Omental fat pad (tissue), 4 donors: Measurements from ENCODE around the gene CYFIP1. TPM values are rescaled to one million over a fixed set of nuclear protein-coding genes. Genes with fewer than 3 reads are reported as not detected.

Experiments used
- ATAC-seq: fragments of 150-250 bp; one replicate; pipeline ENCODE4 v1.9.1; 2016; ENCODE audit warnings: mild to moderate bottlenecking, moderate library complexity; ENCODE audit not compliant: low FRiP score
- DNase-seq: peaks from one replicate; pipeline ENCODE4 v3.0.0-alpha.2; 2019; ENCODE audit warnings: low spot score
- total RNA-seq, 4 donors: library from RNA; depleted of rRNA; stranded (reverse); fragments of >200 nt; gene quantifications; one replicate each; pipeline ENCODE4 v1.1.0, GENCODE V29; 2016
- TF ChIP-seq, protein P1 (sequence below), 3 donors: fragments of 450-650 bp; IDR thresholded peaks; one replicate each; pipeline ENCODE4 v1.5.1; 2016 to 2017; ENCODE audit warnings: antibody characterized with exemption in 3 of 3, mild to moderate bottlenecking in 3 of 3, moderate library complexity in 2 of 3

Gene CYFIP1
- total RNA-seq, 4 donors from 2014 or later = 86.4 to 129 (median 97.5) TPM

DNA sequence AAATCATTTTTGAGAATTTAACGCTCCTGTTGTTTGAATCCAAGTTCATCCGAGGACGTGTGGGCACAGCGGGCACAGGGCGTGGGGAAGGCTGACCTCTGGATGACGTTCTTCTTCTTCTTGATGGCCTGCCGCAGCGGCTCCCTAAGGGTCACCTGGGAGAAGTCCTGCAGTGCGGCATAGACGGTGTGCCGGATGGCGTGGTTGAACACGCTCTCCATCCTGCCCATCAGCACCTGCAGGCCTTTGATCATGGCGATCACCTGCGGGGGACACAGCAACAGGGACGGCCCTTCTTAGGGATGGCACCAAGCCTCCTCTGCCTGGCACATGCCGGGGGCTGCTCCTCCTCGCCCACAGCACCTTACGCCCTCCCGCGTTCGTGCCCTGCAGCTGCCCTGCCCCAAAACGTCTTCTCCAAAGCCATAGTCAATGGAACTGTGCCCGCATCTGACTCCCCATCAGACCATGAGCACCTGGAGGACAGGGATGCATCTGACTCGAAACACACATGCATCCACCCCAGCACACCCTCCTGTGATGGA lies 61.5 kb downstream of the CYFIP1 start:
- ATAC-seq = no peak
- DNase-seq = no peak
- TF ChIP-seq, protein P1, sequence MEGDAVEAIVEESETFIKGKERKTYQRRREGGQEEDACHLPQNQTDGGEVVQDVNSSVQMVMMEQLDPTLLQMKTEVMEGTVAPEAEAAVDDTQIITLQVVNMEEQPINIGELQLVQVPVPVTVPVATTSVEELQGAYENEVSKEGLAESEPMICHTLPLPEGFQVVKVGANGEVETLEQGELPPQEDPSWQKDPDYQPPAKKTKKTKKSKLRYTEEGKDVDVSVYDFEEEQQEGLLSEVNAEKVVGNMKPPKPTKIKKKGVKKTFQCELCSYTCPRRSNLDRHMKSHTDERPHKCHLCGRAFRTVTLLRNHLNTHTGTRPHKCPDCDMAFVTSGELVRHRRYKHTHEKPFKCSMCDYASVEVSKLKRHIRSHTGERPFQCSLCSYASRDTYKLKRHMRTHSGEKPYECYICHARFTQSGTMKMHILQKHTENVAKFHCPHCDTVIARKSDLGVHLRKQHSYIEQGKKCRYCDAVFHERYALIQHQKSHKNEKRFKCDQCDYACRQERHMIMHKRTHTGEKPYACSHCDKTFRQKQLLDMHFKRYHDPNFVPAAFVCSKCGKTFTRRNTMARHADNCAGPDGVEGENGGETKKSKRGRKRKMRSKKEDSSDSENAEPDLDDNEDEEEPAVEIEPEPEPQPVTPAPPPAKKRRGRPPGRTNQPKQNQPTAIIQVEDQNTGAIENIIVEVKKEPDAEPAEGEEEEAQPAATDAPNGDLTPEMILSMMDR (IDR thresholded peaks at IDR 0.05) = no peak

GRCh38 chr15:22918056-22918455 lies 62.1 kb downstream of the CYFIP1 start:
- no peak for DNase-seq
- no peak for ATAC-seq
- TF ChIP-seq, protein P1 (IDR thresholded peaks at IDR 0.05) = no peak

GRCh38 chr15:22917556-22917955 lies 62.6 kb downstream of the CYFIP1 start:
- no peak for ATAC-seq
- TF ChIP-seq, protein P1 (IDR thresholded peaks at IDR 0.05) = no peak

GRCh38 chr15:22916606-22917350 lies 63.4 kb downstream of the CYFIP1 start:
- DNase-seq (no peak), ATAC-seq (no peak)
- TF ChIP-seq, protein P1 (IDR thresholded peaks at IDR 0.05) = no peak

More at GRCh38 chr15:22917556-22917955, 62.6 kb downstream of the CYFIP1 start:
- DNase-seq = no peak

DNA sequence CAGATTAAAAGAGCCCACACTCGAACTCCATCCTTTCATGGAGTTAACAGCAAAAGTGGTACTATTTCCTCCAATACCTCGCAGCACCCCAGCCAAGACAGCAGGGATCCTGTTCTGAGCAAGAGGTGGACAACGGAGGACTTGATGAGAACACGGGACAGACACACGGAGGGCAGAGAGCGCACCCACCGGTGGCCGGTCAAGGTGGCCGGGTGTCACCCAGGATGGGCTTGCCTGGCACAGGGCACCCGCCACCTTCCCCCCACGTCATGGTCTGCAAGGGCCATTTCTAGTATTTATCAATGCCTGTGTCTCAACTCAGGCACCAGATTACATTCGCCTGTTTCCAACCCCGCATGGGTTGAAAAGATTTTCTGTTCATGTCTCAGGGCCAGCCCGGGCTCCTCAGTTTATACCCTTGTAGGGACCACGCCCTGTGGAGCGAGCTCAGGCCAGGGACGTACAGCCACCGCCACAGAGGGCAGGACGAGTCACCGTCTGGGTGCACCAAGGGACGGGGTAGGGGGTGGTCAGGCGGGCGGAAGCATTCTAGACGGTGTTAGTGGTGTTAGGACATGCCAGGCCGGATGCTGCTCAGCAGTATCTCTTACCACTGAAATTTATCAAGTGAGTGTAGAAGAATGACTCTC lies 64.2 kb downstream of the CYFIP1 start:
- DNase-seq = no peak
- TF ChIP-seq, protein P1 (IDR thresholded peaks at IDR 0.05) = no peak
- ATAC-seq = no peak

DNA sequence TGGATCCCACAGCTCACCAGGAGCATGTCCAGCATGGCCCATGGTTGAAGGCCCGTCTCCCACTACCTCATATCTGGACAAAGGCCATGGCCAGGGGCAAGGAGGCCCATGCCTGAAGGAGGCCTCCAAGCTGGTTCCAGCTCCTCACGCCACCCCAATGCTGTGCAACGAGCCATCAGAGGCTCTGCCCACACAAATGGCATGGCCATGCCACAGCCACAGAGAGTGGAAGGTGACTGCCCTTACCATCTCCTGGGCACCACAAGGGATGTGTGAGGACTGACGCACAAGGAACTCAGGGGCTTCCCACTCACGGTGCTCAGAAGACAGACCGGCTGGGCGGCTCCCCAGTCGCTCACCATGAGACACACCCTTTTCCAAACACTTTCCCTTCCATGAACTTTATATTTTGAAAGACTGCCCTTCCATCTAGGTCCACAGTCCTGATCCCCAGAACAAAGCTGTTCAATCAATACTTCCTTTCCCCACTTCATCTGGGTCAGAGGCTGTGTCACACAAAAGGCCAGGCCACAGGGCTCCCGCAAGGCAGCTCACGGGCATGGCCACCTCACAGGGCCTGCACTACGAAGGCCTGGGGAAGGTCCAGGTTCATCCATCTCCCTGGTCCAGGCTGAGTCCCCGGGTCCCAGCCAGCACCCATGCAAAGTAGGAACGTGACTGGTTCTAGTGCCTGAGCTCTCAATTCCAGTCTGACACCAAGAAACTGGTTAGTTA lies 66.4 kb downstream of the CYFIP1 start:
- no peak for ATAC-seq

More for the DNA sequence above, 66.4 kb downstream of the CYFIP1 start:
- TF ChIP-seq, protein P1 (IDR thresholded peaks at IDR 0.05) = no peak
- DNase-seq = no peak
